Keratinocyte (primary cell): ENCODE data around the gene TSPAN11. TPM values are rescaled to one million over a fixed set of nuclear protein-coding genes. Genes with fewer than 3 reads are reported as not detected.

Experiments used
- DNase-seq: peaks from one replicate; pipeline ENCODE4 v3.0.0-alpha.2; 2011; ENCODE audit warnings: low read depth, missing footprints, low spot score
- FAIRE-seq: peaks from 2 replicates; lab custom pipeline; 2011; peaks lifted over from hg19 to GRCh38; lab: Jason Lieb, UNC
- H2AFZ ChIP-seq: 2 replicates; pipeline ENCODE4 v1.6.0; 2012; ENCODE audit warnings: low read length, control low read depth, inconsistent platforms; ENCODE audit not compliant: control insufficient read depth
- H3K27ac ChIP-seq: 2 replicates; pipeline ENCODE4 v1.5.1; 2011; ENCODE audit warnings: low read length; ENCODE audit not compliant: control insufficient read depth, insufficient read depth
- H3K27me3 ChIP-seq: 3 replicates; pipeline ENCODE4 v1.6.0; 2011; ENCODE audit warnings: low read length; ENCODE audit not compliant: control insufficient read depth, insufficient read depth; ENCODE audit errors: extremely low read depth
- H3K36me3 ChIP-seq, 2 experiments: 2 replicates in 1 of 2; 3 replicates in 1 of 2; pipeline ENCODE4 v1.5.1; 2011; ENCODE audit warnings: low read length in 2 of 2, mild to moderate bottlenecking in 1 of 2; ENCODE audit not compliant: control insufficient read depth in 2 of 2, insufficient read depth in 2 of 2; ENCODE audit errors: extremely low read depth in 1 of 2
- H3K4me1 ChIP-seq: 3 replicates; pipeline ENCODE4 v1.5.1; 2011; ENCODE audit warnings: low read length; ENCODE audit not compliant: control insufficient read depth, insufficient read depth; ENCODE audit errors: extremely low read depth
- H3K4me2 ChIP-seq: 3 replicates; pipeline ENCODE4 v1.6.0; 2011; ENCODE audit warnings: low read depth, low read length; ENCODE audit not compliant: control insufficient read depth, insufficient read depth; ENCODE audit errors: extremely low read depth
- H3K4me3 ChIP-seq, 3 experiments: fragments of 200-600 bp in 1 of 3; sonication (generic) in 1 of 3; 2 replicates in 2 of 3; 3 replicates in 1 of 3; pipeline ENCODE4 v1.5.1; 2011 to 2016; ENCODE audit warnings: low read length in 3 of 3, mild to moderate bottlenecking in 3 of 3, control low read depth in 2 of 3, inconsistent platforms in 1 of 3, low read depth in 1 of 3, mixed read lengths in 1 of 3, mixed run types in 1 of 3, moderate library complexity in 1 of 3; ENCODE audit not compliant: control insufficient read depth in 2 of 3, insufficient read depth in 2 of 3; ENCODE audit errors: extremely low read depth in 1 of 3
- H3K79me2 ChIP-seq: 2 replicates; pipeline ENCODE4 v1.6.0; 2012; ENCODE audit warnings: low read length; ENCODE audit not compliant: control insufficient read depth, insufficient read depth
- H3K9ac ChIP-seq: 3 replicates; pipeline ENCODE4 v1.6.0; 2011; ENCODE audit warnings: low read length; ENCODE audit not compliant: control insufficient read depth, insufficient read depth; ENCODE audit errors: extremely low read depth
- H3K9me1 ChIP-seq: 3 replicates; pipeline ENCODE4 v1.6.0; 2011; ENCODE audit warnings: low read length; ENCODE audit not compliant: control insufficient read depth, insufficient read depth; ENCODE audit errors: extremely low read depth
- H3K9me3 ChIP-seq: 2 replicates; pipeline ENCODE4 v1.5.1; 2012; ENCODE audit warnings: low read depth, low read length; ENCODE audit not compliant: control insufficient read depth
- H4K20me1 ChIP-seq: 3 replicates; pipeline ENCODE4 v1.6.0; 2011; ENCODE audit warnings: low read length; ENCODE audit not compliant: control insufficient read depth, insufficient read depth; ENCODE audit errors: extremely low read depth
- CTCF ChIP-seq, 3 experiments: IDR thresholded peaks in 1 of 3; conservative IDR thresholded peaks in 1 of 3; optimal IDR thresholded peaks in 1 of 3; 2 replicates in 2 of 3; 3 replicates in 1 of 3; pipeline versions ENCODE3 to v1.5.1; 2011; ENCODE audit warnings: low read length in 3 of 3, mild to moderate bottlenecking in 3 of 3, moderate library complexity in 2 of 3, control low read depth in 1 of 3, inconsistent platforms in 1 of 3; ENCODE audit not compliant: insufficient read depth in 2 of 3; ENCODE audit errors: extremely low read depth in 1 of 3
- EZH2 ChIP-seq: IDR thresholded peaks from one replicate; pipeline ENCODE4 v1.6.1; 2012; ENCODE audit warnings: inconsistent platforms, mild to moderate bottlenecking, low read length, moderate library complexity
- dilution Hi-C: fragments of 300-500 bp; cut with MboI; formaldehyde crosslinking; loops from one replicate; pipeline ENCODE4 v1.7.0; 2020; ENCODE audit warnings: low sequenced_read_pairs; ENCODE audit not compliant: extremely low pct_ligation_motif_present
- polyA plus RNA-seq, 5 experiments: library from polyadenylated mRNA; depleted of rRNA in 3 of 5; stranded (reverse) in 3 of 5; stranded (forward) in 1 of 5; unstranded in 1 of 5; fragments of >200 nt; gene quantifications; 1 replicate in 1 of 5; 2 replicates in 3 of 5; 3 replicates in 1 of 5; pipeline versions ENCODE4 v1.2.1 to v1.2.3, GENCODE V29; 2011 to 2012; ENCODE audit warnings: missing spikeins in 2 of 5, low read depth in 1 of 5, low replicate concordance in 1 of 5

Gene TSPAN11
- polyA plus RNA-seq, 1 donor (not counting 4 experiments of a cell fraction or from before 2014, with no cell fraction given) = not detected

- H3K9ac ChIP-seq = no peak overlapping the region
- dilution Hi-C loops = no loop called here
- no peaks in the 10 kb centered on the region for H3K4me1 ChIP-seq
- DNase-seq = no peak
- no peak overlapping the region for H3K4me2 ChIP-seq
- TF ChIP-seq EZH2 (no peak), CTCF (optimal IDR thresholded peaks at IDR 0.05 in 1 of 3, IDR thresholded peaks at IDR 0.05 in 1 of 3, conservative IDR thresholded peaks at IDR 0.05 in 1 of 3; ENCODE audit: extremely low read depth in 1 of 3, insufficient read depth in 2 of 3, low read length in 3 of 3) (no peak)
- no peak overlapping the region for H3K4me3 ChIP-seq
- no peak overlapping the region for H3K27ac ChIP-seq
- no peaks in the 10 kb centered on the region for H3K9me1 ChIP-seq
- FAIRE-seq = no peak
- no peaks in the 10 kb centered on the region for H3K9me3 ChIP-seq
- no peaks in the 10 kb centered on the region for H3K36me3 ChIP-seq
- no peaks in the 10 kb centered on the region for H3K79me2 ChIP-seq
- no peaks in the 10 kb centered on the region for H4K20me1 ChIP-seq
- H3K27me3 ChIP-seq = no peaks in the 10 kb centered on the region
- no peak overlapping the region for H2AFZ ChIP-seq
Measured at GRCh38 chr12:31029916-31030562, 103.5 kb downstream of the TSPAN11 start.

GRCh38 chr12:31031951-31032335 is 105.4 kb downstream of the TSPAN11 start:
- no peaks in the 10 kb centered on the region for H3K9me1 ChIP-seq
- no peak overlapping the region for H3K4me3 ChIP-seq
- no peaks in the 10 kb centered on the region for H4K20me1 ChIP-seq
- H3K4me2 ChIP-seq = no peak overlapping the region
- DNase-seq (no peak), FAIRE-seq (no peak)
- H3K36me3 ChIP-seq = no peaks in the 10 kb centered on the region
- H3K4me1 ChIP-seq = no peaks in the 10 kb centered on the region
- H3K9ac ChIP-seq = no peak overlapping the region
- H3K27ac ChIP-seq = no peak overlapping the region
- H3K27me3 ChIP-seq = peaks cover 2% of the 10 kb centered on the region
- TF ChIP-seq EZH2 = no peak
- TF ChIP-seq CTCF (optimal IDR thresholded peaks at IDR 0.05 in 1 of 3, IDR thresholded peaks at IDR 0.05 in 1 of 3, conservative IDR thresholded peaks at IDR 0.05 in 1 of 3; ENCODE audit: extremely low read depth in 1 of 3, insufficient read depth in 2 of 3, low read length in 3 of 3) = no peak
- dilution Hi-C loops = no loop called here
- no peaks in the 10 kb centered on the region for H3K9me3 ChIP-seq
- H3K79me2 ChIP-seq = no peaks in the 10 kb centered on the region
- no peak overlapping the region for H2AFZ ChIP-seq
